H9 (cell line): ENCODE measurements around the gene SHPK. TPM values are rescaled to one million over a fixed set of nuclear protein-coding genes. Genes with fewer than 3 reads are reported as not detected.

Experiments
- DNase-seq: peaks from one replicate; pipeline ENCODE4 v3.0.0-alpha.2; 2017
- H2AFZ ChIP-seq: one replicate; pipeline ENCODE4 v1.6.1; 2013; ENCODE audit warnings: mild to moderate bottlenecking, low read length, control low read depth, moderate library complexity
- H2AK5ac ChIP-seq: 2 replicates; pipeline ENCODE4 v1.6.1; 2013; ENCODE audit warnings: low read length, control low read depth, mixed read lengths; ENCODE audit not compliant: insufficient read length
- H2BK120ac ChIP-seq: one replicate; pipeline ENCODE4 v1.6.1; 2013; ENCODE audit warnings: low read depth, mild to moderate bottlenecking, low read length, control low read depth, inconsistent platforms; ENCODE audit not compliant: poor library complexity, severe bottlenecking
- H2BK12ac ChIP-seq: 2 replicates; pipeline ENCODE4 v1.6.1; 2013; ENCODE audit warnings: low read length, control low read depth, mixed read lengths, low read depth; ENCODE audit not compliant: insufficient read length
- H2BK15ac ChIP-seq: 2 replicates; pipeline ENCODE4 v1.6.1; 2013; ENCODE audit warnings: low read depth, low read length, control low read depth
- H2BK20ac ChIP-seq: one replicate; pipeline ENCODE4 v1.6.1; 2013; ENCODE audit warnings: low read depth, mild to moderate bottlenecking, low read length, control low read depth, inconsistent platforms; ENCODE audit not compliant: poor library complexity, severe bottlenecking
- H2BK5ac ChIP-seq: 2 replicates; pipeline ENCODE4 v1.6.1; 2013; ENCODE audit warnings: low read length, control low read depth, mixed read lengths; ENCODE audit not compliant: insufficient read length
- H3K14ac ChIP-seq: 2 replicates; pipeline ENCODE4 v1.6.1; 2013; ENCODE audit warnings: low read length, control low read depth; ENCODE audit not compliant: insufficient read depth
- H3K18ac ChIP-seq: 2 replicates; pipeline ENCODE4 v1.6.1; 2013; ENCODE audit warnings: low read depth, mild to moderate bottlenecking, mixed read lengths, low read length, control low read depth; ENCODE audit not compliant: insufficient read length
- H3K23ac ChIP-seq: 2 replicates; pipeline ENCODE4 v1.6.1; 2013; ENCODE audit warnings: low read length, control low read depth, mixed read lengths, low read depth; ENCODE audit not compliant: insufficient read length
- H3K23me2 ChIP-seq: 2 replicates; pipeline ENCODE4 v1.6.1; 2013; ENCODE audit warnings: low read depth, mild to moderate bottlenecking, mixed read lengths, low read length, control low read depth; ENCODE audit not compliant: insufficient read length, poor library complexity, severe bottlenecking
- H3K27ac ChIP-seq: 2 replicates; pipeline ENCODE4 v1.5.1; 2013; ENCODE audit warnings: low read length, control low read depth, mixed read lengths, low read depth; ENCODE audit not compliant: insufficient read length
- H3K27me3 ChIP-seq: 2 replicates; pipeline ENCODE4 v1.6.1; 2013; ENCODE audit warnings: low read length, control low read depth, inconsistent platforms; ENCODE audit not compliant: insufficient read depth
- H3K4ac ChIP-seq: 2 replicates; pipeline ENCODE4 v1.6.1; 2013; ENCODE audit warnings: low read depth, mild to moderate bottlenecking, control low read depth, inconsistent platforms, low read length, moderate library complexity
- H3K4me1 ChIP-seq: 2 replicates; pipeline ENCODE4 v1.6.1; 2013; ENCODE audit warnings: low read length, control low read depth, inconsistent platforms; ENCODE audit not compliant: insufficient read depth
- H3K4me2 ChIP-seq: 2 replicates; pipeline ENCODE4 v1.6.1; 2013; ENCODE audit warnings: low read length, control low read depth, mixed read lengths; ENCODE audit not compliant: insufficient read length, insufficient read depth
- H3K56ac ChIP-seq: 2 replicates; pipeline ENCODE4 v1.6.1; 2013; ENCODE audit warnings: low read depth, mild to moderate bottlenecking, mixed read lengths, low read length, control low read depth; ENCODE audit not compliant: insufficient read length
- H3K79me1 ChIP-seq: 2 replicates; pipeline ENCODE4 v1.6.1; 2013; ENCODE audit warnings: low read depth, mild to moderate bottlenecking, moderate library complexity, low read length, control low read depth, inconsistent platforms; ENCODE audit not compliant: insufficient read depth, poor library complexity, severe bottlenecking
- H3K79me2 ChIP-seq: 2 replicates; pipeline ENCODE4 v1.6.1; 2013; ENCODE audit warnings: low read length, control low read depth, inconsistent platforms; ENCODE audit not compliant: insufficient read depth
- H3K9ac ChIP-seq: 2 replicates; pipeline ENCODE4 v1.6.1; 2013; ENCODE audit warnings: low read length, control low read depth, mixed read lengths; ENCODE audit not compliant: insufficient read length; ENCODE audit errors: extremely low read depth
- H3K9me3 ChIP-seq: one replicate; pipeline ENCODE4 v1.6.1; 2013; ENCODE audit warnings: low read depth, low read length, inconsistent platforms; ENCODE audit not compliant: control insufficient read depth
- H3T11ph ChIP-seq: one replicate; pipeline ENCODE4 v1.6.1; 2013; ENCODE audit warnings: mild to moderate bottlenecking, low read length, control low read depth, inconsistent platforms
- H4K20me1 ChIP-seq: one replicate; pipeline ENCODE4 v1.6.1; 2013; ENCODE audit not compliant: control insufficient read depth, insufficient read length, insufficient read depth
- H4K5ac ChIP-seq: 2 replicates; pipeline ENCODE4 v1.6.1; 2013; ENCODE audit warnings: low read depth, mild to moderate bottlenecking, mixed read lengths, low read length, control low read depth; ENCODE audit not compliant: insufficient read length
- H4K8ac ChIP-seq: replicated peaks from 2 replicates; pipeline ENCODE4 v1.6.1; 2013; ENCODE audit warnings: low read length, control low read depth, mixed read lengths, low read depth; ENCODE audit not compliant: insufficient read length
- H4K91ac ChIP-seq: 2 replicates; pipeline ENCODE4 v1.6.1; 2013; ENCODE audit warnings: low read depth, mild to moderate bottlenecking, moderate library complexity, mixed read lengths, low read length, control low read depth; ENCODE audit not compliant: insufficient read length
- H3K27ac Mint-ChIP-seq, 3 experiments: 2 replicates in 2 of 3; 3 replicates in 1 of 3; pipeline ENCODE4 v1.8.0; 2020 to 2021; ENCODE audit warnings: mixed read lengths in 3 of 3, mild to moderate bottlenecking in 1 of 3, moderate library complexity in 1 of 3
- H3K27me3 Mint-ChIP-seq: 2 replicates; pipeline ENCODE4 v1.8.0; 2021; ENCODE audit warnings: low read depth, mild to moderate bottlenecking, moderate library complexity, mixed read lengths
- H3K36me3 Mint-ChIP-seq, 3 experiments: 2 replicates in 2 of 3; 3 replicates in 1 of 3; pipeline ENCODE4 v1.8.0; 2020 to 2021; ENCODE audit warnings: low read depth in 3 of 3, mixed read lengths in 3 of 3; ENCODE audit not compliant: insufficient read depth in 1 of 3
- H3K4me1 Mint-ChIP-seq, 2 experiments: 2 replicates each; pipeline ENCODE4 v1.8.0; 2020; ENCODE audit warnings: mixed read lengths in 2 of 2
- H3K4me3 Mint-ChIP-seq, 2 experiments: 2 replicates in 1 of 2; 3 replicates in 1 of 2; pipeline ENCODE4 v1.8.0; 2020 to 2021; ENCODE audit warnings: mild to moderate bottlenecking in 2 of 2, mixed read lengths in 2 of 2, moderate library complexity in 1 of 2
- H3K9me3 Mint-ChIP-seq, 2 experiments: 2 replicates in 1 of 2; 3 replicates in 1 of 2; pipeline ENCODE4 v1.8.0; 2020; ENCODE audit warnings: mild to moderate bottlenecking in 2 of 2, mixed read lengths in 2 of 2, moderate library complexity in 1 of 2
- WGBS: extraction: QIAGEN DNeasy Blood & Tissue Kit; methylation state at CpG from one replicate; pipeline ENCODE4 v1.1.7; 2013; ENCODE audit warnings: missing lambda C conversion rate, low lambda C conversion rate, mixed read lengths; ENCODE audit not compliant: insufficient read length; ENCODE audit errors: extremely low coverage; 5-methylcytosine and 5-hydroxymethylcytosine counted together
- total RNA-seq: library from RNA; stranded (reverse); gene quantifications from 2 replicates; pipeline ENCODE4 v1.2.1, GENCODE V29; 2021
- TF ChIP-seq, protein P1 (sequence below): fragments of 200-600 bp; sonication (generic); conservative IDR thresholded peaks from 3 replicates; pipeline ENCODE4 v1.8.0; 2021; ENCODE audit warnings: antibody characterized with exemption, mild to moderate bottlenecking

Gene SHPK
- total RNA-seq, 1 experiment from 2014 or later, result 27.0 TPM

DNA sequence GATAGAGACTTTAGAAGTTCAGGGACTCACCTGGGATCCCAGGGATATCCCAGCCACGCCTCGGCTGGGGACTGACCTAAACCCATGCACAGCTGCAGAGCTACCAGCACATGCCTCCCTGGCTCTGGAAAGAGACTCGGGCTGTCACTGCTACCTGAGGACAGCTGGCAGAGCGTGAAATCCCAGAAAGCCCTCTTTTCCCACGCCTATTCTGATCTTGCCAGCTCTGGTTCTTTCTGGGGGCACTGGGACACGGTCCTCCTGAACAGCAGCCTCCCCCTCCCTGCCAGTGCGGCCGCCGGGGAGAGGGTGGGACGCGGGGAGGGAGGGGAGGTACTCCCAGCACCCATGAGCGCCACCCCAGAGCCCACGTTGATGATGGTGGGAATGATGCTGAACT lies 49.1 kb upstream of the SHPK start:
- Histone ChIP-seq H3K79me2 (no peaks in the 10 kb centered on the region), H4K5ac (no peak overlapping the region), H3K4me2 (no peak overlapping the region), H2BK20ac (no peak overlapping the region), H3K27me3 (no peaks in the 10 kb centered on the region), H4K20me1 (no peaks in the 10 kb centered on the region), H4K8ac (no peak overlapping the region), H3T11ph (no peak overlapping the region), H3K79me1 (no peaks in the 10 kb centered on the region), H2AFZ (no peak overlapping the region), H3K4me1 (no peaks in the 10 kb centered on the region), H4K91ac (no peak overlapping the region), H3K4ac (no peak overlapping the region), H3K9me3 (no peaks in the 10 kb centered on the region), H3K9ac (no peak overlapping the region), H2BK5ac (no peak overlapping the region), H2BK120ac (no peak overlapping the region), H2AK5ac (no peak overlapping the region), H2BK15ac (no peak overlapping the region), H3K14ac (no peak overlapping the region), H3K23me2 (no peaks in the 10 kb centered on the region), H3K27ac (no peak overlapping the region), H2BK12ac (no peak overlapping the region), H3K56ac (no peak overlapping the region), H3K23ac (no peak overlapping the region), H3K18ac (no peak overlapping the region)
- Mint-ChIP-seq H3K27ac (no peak overlapping the region), H3K36me3 (peaks cover 0 to 4% (median 0%) of the 10 kb centered on the region in 3 experiments; a peak in 1 of 7 replicates), H3K4me1 (peaks cover 0 to 17% of the 10 kb centered on the region in 2 experiments; a peak in 3 of 4 replicates), H3K9me3 (no peaks in the 10 kb centered on the region; a peak in 2 of 5 replicates), H3K27me3 (peaks cover 4% of the 10 kb centered on the region; the same call in 1 of the 2 replicates), H3K4me3 (no peak overlapping the region)
- DNase-seq, result no peak
- TF ChIP-seq, protein P1, sequence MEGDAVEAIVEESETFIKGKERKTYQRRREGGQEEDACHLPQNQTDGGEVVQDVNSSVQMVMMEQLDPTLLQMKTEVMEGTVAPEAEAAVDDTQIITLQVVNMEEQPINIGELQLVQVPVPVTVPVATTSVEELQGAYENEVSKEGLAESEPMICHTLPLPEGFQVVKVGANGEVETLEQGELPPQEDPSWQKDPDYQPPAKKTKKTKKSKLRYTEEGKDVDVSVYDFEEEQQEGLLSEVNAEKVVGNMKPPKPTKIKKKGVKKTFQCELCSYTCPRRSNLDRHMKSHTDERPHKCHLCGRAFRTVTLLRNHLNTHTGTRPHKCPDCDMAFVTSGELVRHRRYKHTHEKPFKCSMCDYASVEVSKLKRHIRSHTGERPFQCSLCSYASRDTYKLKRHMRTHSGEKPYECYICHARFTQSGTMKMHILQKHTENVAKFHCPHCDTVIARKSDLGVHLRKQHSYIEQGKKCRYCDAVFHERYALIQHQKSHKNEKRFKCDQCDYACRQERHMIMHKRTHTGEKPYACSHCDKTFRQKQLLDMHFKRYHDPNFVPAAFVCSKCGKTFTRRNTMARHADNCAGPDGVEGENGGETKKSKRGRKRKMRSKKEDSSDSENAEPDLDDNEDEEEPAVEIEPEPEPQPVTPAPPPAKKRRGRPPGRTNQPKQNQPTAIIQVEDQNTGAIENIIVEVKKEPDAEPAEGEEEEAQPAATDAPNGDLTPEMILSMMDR, result no peak
- WGBS, result no CpG with 5 or more reads among the region's 13 CpGs
